ENCODE results near the gene PMVK. TPM values are rescaled to one million over a fixed set of nuclear protein-coding genes. Genes with fewer than 3 reads are reported as not detected.

Gene PMVK
- total RNA-seq, 3 donors from 2014 or later (not counting 1 experiment from before 2014, with no cell fraction given) = 9.0 to 12.1 (median 11.0) TPM

DNA sequence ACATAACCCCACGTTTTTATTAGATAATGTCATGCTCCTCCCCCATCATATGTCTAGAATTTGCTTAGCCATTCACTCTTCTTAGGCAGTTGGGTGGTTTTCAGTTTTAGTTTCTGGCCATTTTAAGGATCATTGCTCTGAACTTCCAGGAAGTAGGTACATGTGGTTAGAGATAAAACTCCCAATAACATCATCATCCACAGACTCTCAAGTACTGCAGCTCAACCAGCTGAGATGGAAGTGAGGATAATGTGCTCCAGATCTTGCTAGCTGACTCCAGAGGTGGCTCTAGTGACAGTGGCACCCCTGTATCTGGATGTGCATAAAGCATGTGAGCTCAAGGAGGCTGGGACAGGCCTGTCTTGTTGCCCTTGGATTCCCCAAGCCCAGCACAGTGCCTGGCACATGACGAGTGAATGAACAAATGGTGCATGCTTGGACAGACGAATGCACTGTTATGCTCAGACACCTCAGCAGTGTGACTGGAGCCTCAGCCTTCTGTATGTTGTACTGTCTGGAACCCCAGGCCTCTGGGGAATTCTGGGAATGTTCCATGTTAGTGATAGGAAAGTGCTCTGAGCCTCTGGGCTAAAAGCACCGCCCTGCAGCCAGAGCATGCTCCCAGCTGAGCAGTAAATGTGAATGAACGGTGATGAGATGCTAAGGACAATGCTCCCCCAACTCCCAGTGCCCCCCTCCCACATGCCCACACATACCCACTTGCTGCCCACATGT is 50.1 kb downstream of the PMVK start:
- TF ChIP-seq, protein P1, sequence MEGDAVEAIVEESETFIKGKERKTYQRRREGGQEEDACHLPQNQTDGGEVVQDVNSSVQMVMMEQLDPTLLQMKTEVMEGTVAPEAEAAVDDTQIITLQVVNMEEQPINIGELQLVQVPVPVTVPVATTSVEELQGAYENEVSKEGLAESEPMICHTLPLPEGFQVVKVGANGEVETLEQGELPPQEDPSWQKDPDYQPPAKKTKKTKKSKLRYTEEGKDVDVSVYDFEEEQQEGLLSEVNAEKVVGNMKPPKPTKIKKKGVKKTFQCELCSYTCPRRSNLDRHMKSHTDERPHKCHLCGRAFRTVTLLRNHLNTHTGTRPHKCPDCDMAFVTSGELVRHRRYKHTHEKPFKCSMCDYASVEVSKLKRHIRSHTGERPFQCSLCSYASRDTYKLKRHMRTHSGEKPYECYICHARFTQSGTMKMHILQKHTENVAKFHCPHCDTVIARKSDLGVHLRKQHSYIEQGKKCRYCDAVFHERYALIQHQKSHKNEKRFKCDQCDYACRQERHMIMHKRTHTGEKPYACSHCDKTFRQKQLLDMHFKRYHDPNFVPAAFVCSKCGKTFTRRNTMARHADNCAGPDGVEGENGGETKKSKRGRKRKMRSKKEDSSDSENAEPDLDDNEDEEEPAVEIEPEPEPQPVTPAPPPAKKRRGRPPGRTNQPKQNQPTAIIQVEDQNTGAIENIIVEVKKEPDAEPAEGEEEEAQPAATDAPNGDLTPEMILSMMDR (IDR thresholded peaks at IDR 0.05) = no peak
- no peak overlapping the region for H3K27ac ChIP-seq (ENCODE audit: low read length)
- intact Hi-C loops (cut with micrococcal nuclease) = no loop called here
- no peaks in the 10 kb centered on the region for H3K27me3 ChIP-seq (ENCODE audit: control insufficient read depth, insufficient read depth, low read length)
- no peaks in the 10 kb centered on the region for H3K9me3 Mint-ChIP-seq
- no peak overlapping the region for H3K4me3 Mint-ChIP-seq
- ATAC-seq = no peak
- DNase-seq = no peak
- WGBS (ENCODE audit: insufficient coverage) = 85% methylated on average over 4 of the region's 5 CpGs
- H3K4me1 Mint-ChIP-seq = no peaks in the 10 kb centered on the region
- peaks cover 0 to 15% of the 10 kb centered on the region in 2 donors for H3K27me3 Mint-ChIP-seq (ENCODE audit: low read depth in 2 of 2)
- H3K4me3 ChIP-seq (ENCODE audit: low read length) = no peak overlapping the region
- H3K36me3 ChIP-seq (ENCODE audit: control insufficient read depth, insufficient read depth, low read length) = no peaks in the 10 kb centered on the region
- no peaks in the 10 kb centered on the region for H3K36me3 Mint-ChIP-seq
- H3K4me1 ChIP-seq (ENCODE audit: control insufficient read depth, insufficient read depth, low read length) = no peaks in the 10 kb centered on the region
- H3K9me3 ChIP-seq (ENCODE audit: control insufficient read depth, insufficient read depth, low read length) = no peaks in the 10 kb centered on the region
- H3K27ac Mint-ChIP-seq = no peak overlapping the region

DNA sequence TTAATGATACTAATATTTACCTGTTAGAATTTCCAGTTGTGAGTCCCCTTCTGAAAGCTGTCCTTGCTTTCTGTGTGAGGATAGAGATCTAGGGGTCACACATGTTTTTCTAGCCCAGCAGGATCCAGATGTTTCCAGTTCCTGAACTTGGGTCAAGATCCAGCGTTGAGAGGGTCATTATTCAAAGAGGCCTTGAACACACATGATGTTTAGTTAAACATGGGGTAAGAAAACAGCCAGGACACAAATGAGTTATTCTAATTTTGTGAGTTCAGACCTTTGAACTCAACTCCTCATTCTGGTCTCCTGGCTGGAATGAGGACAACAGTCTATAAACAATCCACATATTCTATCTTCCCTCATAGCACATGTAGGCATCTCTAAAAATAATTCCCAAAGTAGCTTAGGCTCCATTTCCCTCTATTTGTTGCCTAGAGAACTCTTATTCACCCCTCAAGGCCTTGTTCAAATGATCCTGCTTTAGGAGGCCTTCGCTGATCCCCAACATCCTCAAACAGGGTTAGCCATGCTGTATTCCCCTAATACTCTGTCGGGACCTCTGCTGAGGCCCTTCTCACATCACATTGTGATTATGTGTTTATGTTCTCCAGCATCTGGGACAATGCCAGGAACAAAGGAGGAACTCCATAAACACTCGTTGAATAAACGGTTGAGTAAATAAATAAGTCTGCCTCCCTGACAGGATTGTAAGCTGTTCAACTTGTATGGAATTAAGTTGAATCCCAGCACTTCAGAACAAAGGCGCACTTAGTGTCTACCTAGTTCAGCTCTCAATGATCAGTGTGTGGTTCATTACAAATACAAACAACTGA is 51.4 kb downstream of the PMVK start:
- WGBS (ENCODE audit: insufficient coverage) = 59% methylated on average over 6 of the region's 6 CpGs
- Histone ChIP-seq H3K27me3 (ENCODE audit: control insufficient read depth, insufficient read depth, low read length) (no peaks in the 10 kb centered on the region), H3K36me3 (ENCODE audit: control insufficient read depth, insufficient read depth, low read length) (no peaks in the 10 kb centered on the region), H3K9me3 (ENCODE audit: control insufficient read depth, insufficient read depth, low read length) (no peaks in the 10 kb centered on the region), H3K4me3 (ENCODE audit: low read length) (no peak overlapping the region), H3K4me1 (ENCODE audit: control insufficient read depth, insufficient read depth, low read length) (no peaks in the 10 kb centered on the region), H3K27ac (ENCODE audit: low read length) (no peak overlapping the region)
- Mint-ChIP-seq H3K4me3 (no peak overlapping the region), H3K27me3 (ENCODE audit: low read depth in 2 of 2) (peaks cover 0 to 15% of the 10 kb centered on the region in 2 donors), H3K9me3 (no peaks in the 10 kb centered on the region), H3K27ac (no peak overlapping the region), H3K4me1 (no peaks in the 10 kb centered on the region), H3K36me3 (no peaks in the 10 kb centered on the region)
- ATAC-seq (no peak), DNase-seq (no peak)
- TF ChIP-seq, protein P1 (IDR thresholded peaks at IDR 0.05) = no peak
- intact Hi-C loops (cut with micrococcal nuclease) = no loop called here

DNA sequence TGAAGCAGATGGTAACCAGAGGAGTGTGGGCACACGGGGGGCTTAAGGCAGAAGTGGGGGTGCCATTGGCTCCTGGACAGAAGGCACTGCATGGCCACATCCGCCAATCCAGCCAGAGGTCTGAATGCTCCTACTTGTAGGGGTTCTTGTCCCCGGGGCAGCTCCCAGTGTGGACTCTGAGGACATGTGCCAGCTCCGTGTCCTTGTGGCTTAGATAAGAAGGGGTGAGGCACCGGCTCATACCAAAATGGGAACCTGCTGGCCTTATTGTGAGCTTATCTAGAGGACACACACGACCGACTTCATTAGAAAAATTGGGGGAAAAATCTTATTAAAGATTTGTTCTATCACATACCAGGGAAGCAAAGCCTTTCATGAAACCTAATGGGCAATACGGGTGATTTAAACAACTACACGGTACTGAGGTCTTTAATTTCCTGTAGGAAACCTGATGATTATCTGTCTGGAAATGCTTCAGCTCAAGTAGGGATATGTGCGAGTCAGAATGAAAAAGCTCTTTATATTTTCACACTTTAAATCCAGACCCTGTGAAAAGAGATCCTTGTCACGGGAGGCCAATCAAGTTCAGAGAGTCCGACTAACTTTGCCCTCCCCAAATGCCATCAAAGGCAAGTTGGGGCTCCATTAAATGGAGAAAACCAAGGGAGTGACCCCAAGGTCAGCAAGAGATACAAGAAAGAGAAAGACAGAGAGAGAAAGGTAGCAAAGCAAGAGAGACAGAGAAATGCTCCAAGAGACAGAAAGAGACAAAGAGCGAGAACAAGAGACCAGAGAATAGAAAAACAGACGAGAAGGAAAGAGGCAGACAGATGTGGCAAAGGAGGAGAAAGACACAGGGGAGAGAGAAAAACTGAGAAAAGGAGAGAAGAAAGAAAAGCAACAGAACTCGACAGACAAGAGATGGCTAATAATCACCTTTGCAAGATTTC is 52.3 kb downstream of the PMVK start:
- no peak for DNase-seq
- no peaks in the 10 kb centered on the region for H3K9me3 ChIP-seq (ENCODE audit: control insufficient read depth, insufficient read depth, low read length)
- WGBS (ENCODE audit: insufficient coverage) = 53% methylated on average over 12 of the region's 15 CpGs
- no peaks in the 10 kb centered on the region for H3K4me1 Mint-ChIP-seq
- TF ChIP-seq, protein P1 (IDR thresholded peaks at IDR 0.05) = no peak
- no peaks in the 10 kb centered on the region for H3K27me3 ChIP-seq (ENCODE audit: control insufficient read depth, insufficient read depth, low read length)
- no peak overlapping the region for H3K4me3 ChIP-seq (ENCODE audit: low read length)
- no peaks in the 10 kb centered on the region for H3K9me3 Mint-ChIP-seq
- intact Hi-C loops (cut with micrococcal nuclease) = no loop called here
- H3K27ac ChIP-seq (ENCODE audit: low read length) = no peak overlapping the region
- no peaks in the 10 kb centered on the region for H3K36me3 ChIP-seq (ENCODE audit: control insufficient read depth, insufficient read depth, low read length)
- no peak overlapping the region for H3K4me3 Mint-ChIP-seq
- no peaks in the 10 kb centered on the region for H3K36me3 Mint-ChIP-seq
- peaks cover 0 to 15% of the 10 kb centered on the region in 2 donors for H3K27me3 Mint-ChIP-seq (ENCODE audit: low read depth in 2 of 2)
- no peak overlapping the region for H3K27ac Mint-ChIP-seq
- H3K4me1 ChIP-seq (ENCODE audit: control insufficient read depth, insufficient read depth, low read length) = no peaks in the 10 kb centered on the region
- no peak for ATAC-seq

Data from natural killer cell (primary cell).